Neural cell (in vitro differentiated cells): ENCODE measurements around the gene HIP1. TPM values are rescaled to one million over a fixed set of nuclear protein-coding genes. Genes with fewer than 3 reads are reported as not detected.
"Not testable (repeated sequence)": the region's sequence is repeated elsewhere in the genome, so short reads cannot be mapped to it uniquely, and the experiment has no call there.

Source experiments
- H2AFZ ChIP-seq: fragments of 200-600, 300-800 bp; sonication (generic), shearing (Covaris generic); 2 replicates; pipeline ENCODE4 v1.6.0; 2014; ENCODE audit warnings: low read depth, mild to moderate bottlenecking, antibody characterized with exemption, low read length, moderate library complexity
- H3F3A ChIP-seq: fragments of 200-600 bp; shearing (Covaris generic); 2 replicates; pipeline ENCODE4 v1.6.1; 2016; ENCODE audit warnings: mild to moderate bottlenecking, moderate library complexity, mixed read lengths, antibody characterized with exemption, low read length; ENCODE audit not compliant: insufficient read depth, poor library complexity, severe bottlenecking
- H3K27ac ChIP-seq: fragments of 200-600, 300-800 bp; sonication (generic), shearing (Covaris generic); 2 replicates; pipeline ENCODE4 v1.5.1; 2014; ENCODE audit warnings: mild to moderate bottlenecking, low read length, moderate library complexity
- H3K27me3 ChIP-seq: fragments of 300-800, 200-600 bp; sonication (generic), shearing (Covaris generic); 2 replicates; pipeline ENCODE4 v1.6.0; 2014; ENCODE audit warnings: mild to moderate bottlenecking, low read depth, low read length, moderate library complexity; ENCODE audit not compliant: insufficient read depth
- H3K36me3 ChIP-seq: fragments of 300-800, 200-600 bp; sonication (generic), shearing (Covaris generic); 2 replicates; pipeline ENCODE4 v1.5.1; 2014; ENCODE audit warnings: mild to moderate bottlenecking, antibody characterized with exemption, low read length, moderate library complexity; ENCODE audit not compliant: insufficient read depth
- H3K4me2 ChIP-seq: fragments of 300-800, 200-600 bp; sonication (generic), shearing (Covaris generic); 2 replicates; pipeline ENCODE4 v1.6.0; 2014; ENCODE audit warnings: mild to moderate bottlenecking, low read length
- H3K4me3 ChIP-seq: fragments of 300-800, 200-600 bp; sonication (generic), shearing (Covaris generic); 2 replicates; pipeline ENCODE4 v1.5.1; 2014; ENCODE audit warnings: mild to moderate bottlenecking, low read length, moderate library complexity
- H3K79me2 ChIP-seq: fragments of 200-600 bp; shearing (Covaris generic); replicated peaks from 2 replicates; pipeline ENCODE4 v1.6.0; 2014; ENCODE audit warnings: mild to moderate bottlenecking, low read length, moderate library complexity; ENCODE audit not compliant: insufficient read depth
- H3K9ac ChIP-seq: fragments of 300-800, 200-600 bp; sonication (generic), shearing (Covaris generic); 2 replicates; pipeline ENCODE4 v1.6.1; 2016; ENCODE audit warnings: mild to moderate bottlenecking, low read length, mixed read lengths
- H3K9me2 ChIP-seq: fragments of 200-600 bp; shearing (Covaris generic); 2 replicates; pipeline ENCODE4 v1.6.1; 2016; ENCODE audit warnings: mild to moderate bottlenecking, low read length, mixed read lengths; ENCODE audit not compliant: insufficient read depth
- H3K9me3 ChIP-seq: fragments of 200-600, 300-800 bp; sonication (generic), shearing (Covaris generic); 2 replicates; pipeline ENCODE4 v1.6.1; 2016; ENCODE audit warnings: mild to moderate bottlenecking, mixed run types, low read length, moderate library complexity, mixed read lengths
- H4K20me1 ChIP-seq: fragments of 200-600 bp; shearing (Covaris generic); 2 replicates; pipeline ENCODE4 v1.6.1; 2016; ENCODE audit warnings: mild to moderate bottlenecking, mixed run types; ENCODE audit not compliant: insufficient read depth
- CTCF ChIP-seq: fragments of 450-650 bp; IDR thresholded peaks from 2 replicates; pipeline ENCODE4 v1.5.1; 2014; ENCODE audit warnings: antibody characterized with exemption, mild to moderate bottlenecking, moderate library complexity; ENCODE audit not compliant: poor library complexity, severe bottlenecking
- EP300 ChIP-seq: fragments of 450-650 bp; conservative IDR thresholded peaks from 2 replicates; pipeline ENCODE4 v1.6.1; 2014; ENCODE audit warnings: antibody characterized with exemption, mild to moderate bottlenecking, moderate library complexity; ENCODE audit not compliant: poor library complexity, severe bottlenecking
- EZH2 ChIP-seq: fragments of 200-600, 300-800 bp; shearing (Covaris generic), sonication (generic); IDR thresholded peaks from 2 replicates; pipeline ENCODE4 v1.6.1; 2014; ENCODE audit warnings: antibody characterized with exemption, low read length, borderline replicate concordance, mild to moderate bottlenecking; ENCODE audit not compliant: insufficient read depth, poor library complexity, severe bottlenecking
- MXI1 ChIP-seq: fragments of 450-650 bp; conservative IDR thresholded peaks from 2 replicates; pipeline ENCODE4 v1.6.1; 2014; ENCODE audit warnings: antibody characterized with exemption, mild to moderate bottlenecking; ENCODE audit not compliant: poor library complexity, severe bottlenecking
- POLR2AphosphoS5 ChIP-seq: IDR thresholded peaks from 2 replicates; pipeline ENCODE4 v1.6.1; 2012
- RAD21 ChIP-seq: fragments of 450-650 bp; conservative IDR thresholded peaks from 2 replicates; pipeline ENCODE4 v1.6.1; 2014; ENCODE audit warnings: antibody characterized with exemption, mild to moderate bottlenecking, moderate library complexity
- REST ChIP-seq: IDR thresholded peaks from 2 replicates; pipeline ENCODE4 v1.6.1; 2012; ENCODE audit warnings: borderline replicate concordance
- SMC3 ChIP-seq: fragments of 450-650 bp; conservative IDR thresholded peaks from 2 replicates; pipeline ENCODE4 v1.6.1; 2014; ENCODE audit warnings: antibody characterized with exemption, mild to moderate bottlenecking, moderate library complexity; ENCODE audit not compliant: poor library complexity
- TAF1 ChIP-seq: IDR thresholded peaks from 2 replicates; pipeline ENCODE4 v1.6.1; 2012; ENCODE audit warnings: low read depth
- polyA plus RNA-seq: library from polyadenylated mRNA; depleted of rRNA; stranded (reverse); fragments of >200 nt; gene quantifications from 2 replicates; pipeline ENCODE4 v1.2.3, GENCODE V29; 2014

HIP1 gene
- polyA plus RNA-seq, 1 donor from 2014 or later, result 12.9 TPM

GRCh38 chr7:75776295-75776971 is 37.7 kb upstream of the HIP1 start:
- no peak overlapping the region for H3K9ac ChIP-seq
- TF ChIP-seq EZH2 (no peak), CTCF (no peak), RAD21 (no peak), POLR2AphosphoS5 (no peak), TAF1 (no peak), EP300 (no peak), REST (no peak), SMC3 (no peak), MXI1 (no peak)
- H3K27ac ChIP-seq, result no peak overlapping the region
- H3F3A ChIP-seq, result no peaks in the 10 kb centered on the region
- H3K79me2 ChIP-seq, result no peaks in the 10 kb centered on the region
- no peaks in the 10 kb centered on the region for H4K20me1 ChIP-seq
- no peaks in the 10 kb centered on the region for H3K9me2 ChIP-seq
- no peaks in the 10 kb centered on the region for H3K27me3 ChIP-seq
- no peaks in the 10 kb centered on the region for H3K9me3 ChIP-seq
- no peak overlapping the region for H2AFZ ChIP-seq
- H3K4me2 ChIP-seq, result no peak overlapping the region
- no peaks in the 10 kb centered on the region for H3K36me3 ChIP-seq
- H3K4me3 ChIP-seq, result no peak overlapping the region

GRCh38 chr7:75773958-75774357 is 35.2 kb upstream of the HIP1 start:
- not testable (repeated sequence) for H2AFZ ChIP-seq, H3K36me3 ChIP-seq, H3K4me2 ChIP-seq, H3K9me3 ChIP-seq, H3K9me2 ChIP-seq, H3F3A ChIP-seq, H3K9ac ChIP-seq, H3K4me3 ChIP-seq, H3K79me2 ChIP-seq, H3K27ac ChIP-seq, H3K27me3 ChIP-seq, H4K20me1 ChIP-seq
